SU-DHL-6 (cell line): ENCODE results near the gene TMEM238L.

Experiments used
- H2AFZ ChIP-seq: fragments of 200-600 bp; sonication (generic); 2 replicates; pipeline ENCODE4 v1.6.1; 2014; ENCODE audit warnings: low read depth, mild to moderate bottlenecking, moderate library complexity, mixed read lengths, antibody characterized with exemption, low read length; ENCODE audit not compliant: severe bottlenecking
- H3F3A ChIP-seq: fragments of 200-600 bp; shearing (Covaris generic); 2 replicates; pipeline ENCODE4 v1.6.0; 2016; ENCODE audit warnings: antibody characterized with exemption, mild to moderate bottlenecking; ENCODE audit not compliant: insufficient read depth
- H3K27ac ChIP-seq: fragments of 200-600 bp; sonication (generic); 2 replicates; pipeline ENCODE4 v1.5.1; 2016; ENCODE audit warnings: low read depth, mild to moderate bottlenecking, low read length, moderate library complexity, mixed read lengths
- H3K27me3 ChIP-seq: fragments of 200-600 bp; sonication (generic), shearing (Covaris generic); 2 replicates; pipeline ENCODE4 v1.6.0; 2014; ENCODE audit warnings: mild to moderate bottlenecking, low read length
- H3K36me3 ChIP-seq: fragments of 200-600 bp; sonication (generic); 2 replicates; pipeline ENCODE4 v1.6.1; 2014; ENCODE audit warnings: mild to moderate bottlenecking, low read length, mixed read lengths
- H3K4me2 ChIP-seq: fragments of 300-600, 200-600 bp; shearing (Covaris generic), sonication (generic); 2 replicates; pipeline ENCODE4 v1.6.0; 2014; ENCODE audit warnings: low read length, low read depth, mild to moderate bottlenecking; ENCODE audit not compliant: poor library complexity, severe bottlenecking
- H3K4me3 ChIP-seq: fragments of 200-600 bp; sonication (generic); 2 replicates; pipeline ENCODE4 v1.5.1; 2014; ENCODE audit warnings: antibody characterized with exemption, low read length, mild to moderate bottlenecking, mixed read lengths; ENCODE audit not compliant: insufficient read depth, poor library complexity, severe bottlenecking
- H3K79me2 ChIP-seq: fragments of 200-600 bp; sonication (generic); 2 replicates; pipeline ENCODE4 v1.6.1; 2014; ENCODE audit warnings: mild to moderate bottlenecking, low read length, moderate library complexity; ENCODE audit not compliant: insufficient read depth
- H3K9ac ChIP-seq: fragments of 200-600 bp; sonication (generic); 2 replicates; pipeline ENCODE4 v1.7.0; 2014; ENCODE audit warnings: mild to moderate bottlenecking, low read length
- H3K9me2 ChIP-seq: fragments of 200-600 bp; sonication (generic); replicated peaks from 2 replicates; pipeline ENCODE4 v1.6.1; 2014; ENCODE audit warnings: low read length; ENCODE audit not compliant: insufficient read depth
- H3K9me3 ChIP-seq: fragments of 200-600 bp; sonication (generic); 2 replicates; pipeline ENCODE4 v1.6.1; 2014; ENCODE audit warnings: low read length, mixed read lengths; ENCODE audit not compliant: insufficient read depth
- H4K20me1 ChIP-seq: fragments of 200-600 bp; sonication (generic); 2 replicates; pipeline ENCODE4 v1.6.1; 2014; ENCODE audit warnings: low read depth, mild to moderate bottlenecking, antibody characterized with exemption, low read length, moderate library complexity, mixed read lengths
- CTCF ChIP-seq: fragments of 200-600 bp; sonication (generic); IDR thresholded peaks from one replicate; pipeline ENCODE4 v1.5.1; 2017; ENCODE audit warnings: antibody characterized with exemption, mild to moderate bottlenecking, low read length, moderate library complexity; ENCODE audit not compliant: insufficient read depth, poor library complexity, severe bottlenecking
- EZH2phosphoT487 ChIP-seq: fragments of 200-600 bp; sonication (generic), shearing (Covaris generic); conservative IDR thresholded peaks from 2 replicates; pipeline ENCODE4 v1.6.1; 2018; ENCODE audit warnings: mild to moderate bottlenecking, antibody characterized with exemption, low read length, moderate library complexity, mixed read lengths

Gene TMEM238L

GRCh38 chr17:10757647-10758046 is 46.3 kb downstream of the TMEM238L start:
- no peaks in the 10 kb centered on the region for H4K20me1 ChIP-seq
- H3K9me2 ChIP-seq, result no peaks in the 10 kb centered on the region
- no peaks in the 10 kb centered on the region for H3K79me2 ChIP-seq
- no peaks in the 10 kb centered on the region for H3K9me3 ChIP-seq
- H3K9ac ChIP-seq, result no peak overlapping the region
- TF ChIP-seq EZH2phosphoT487 (no peak), CTCF (no peak)
- no peak overlapping the region for H3K27ac ChIP-seq
- no peak overlapping the region for H3K4me3 ChIP-seq
- no peak overlapping the region for H2AFZ ChIP-seq
- no peaks in the 10 kb centered on the region for H3K36me3 ChIP-seq
- H3K4me2 ChIP-seq, result no peak overlapping the region
- no peaks in the 10 kb centered on the region for H3K27me3 ChIP-seq
- H3F3A ChIP-seq, result no peaks in the 10 kb centered on the region

GRCh38 chr17:10757067-10757466 is 46.8 kb downstream of the TMEM238L start:
- Histone ChIP-seq H3K9me3 (no peaks in the 10 kb centered on the region), H3K4me2 (no peak overlapping the region), H3K9ac (no peak overlapping the region), H4K20me1 (no peaks in the 10 kb centered on the region), H3F3A (no peaks in the 10 kb centered on the region), H3K27ac (no peak overlapping the region), H3K27me3 (no peaks in the 10 kb centered on the region), H3K79me2 (no peaks in the 10 kb centered on the region), H3K36me3 (no peaks in the 10 kb centered on the region), H2AFZ (no peak overlapping the region), H3K4me3 (no peak overlapping the region), H3K9me2 (no peaks in the 10 kb centered on the region)
- TF ChIP-seq CTCF (no peak), EZH2phosphoT487 (no peak)

GRCh38 chr17:10756619-10757018 is 47.3 kb downstream of the TMEM238L start:
- Histone ChIP-seq H2AFZ (no peak overlapping the region), H3K9me3 (no peaks in the 10 kb centered on the region), H3K9ac (no peak overlapping the region), H3K9me2 (no peaks in the 10 kb centered on the region), H3K4me3 (no peak overlapping the region), H3K4me2 (no peak overlapping the region), H4K20me1 (no peaks in the 10 kb centered on the region), H3K27me3 (no peaks in the 10 kb centered on the region), H3K27ac (no peak overlapping the region), H3K79me2 (no peaks in the 10 kb centered on the region), H3K36me3 (no peaks in the 10 kb centered on the region), H3F3A (no peaks in the 10 kb centered on the region)
- TF ChIP-seq EZH2phosphoT487, result no peak
- TF ChIP-seq CTCF, result no peak
